Endothelial cell of umbilical vein (primary cell): Measurements from ENCODE around the gene EMX1. TPM values are rescaled to one million over a fixed set of nuclear protein-coding genes. Genes with fewer than 3 reads are reported as not detected.

ENCODE experiments used
- BruUV-seq: library from RNA; stranded (reverse); fragments of 400-500 nt; replicated peaks from 2 replicates; lab custom pipeline; 2021; lab: Mats Ljungman, UMichigan
- CTCF ChIA-PET: fragments of 300-600, 350-600 bp; sonication (Branson Sonifier 250); formaldehyde crosslinking; loops from one replicate; lab custom pipeline; 2021; ENCODE audit warnings: antibody characterized with exemption, inconsistent platforms; lab: Charles Lee
- POLR2A ChIA-PET: fragments of 300-600, 350-600 bp; sonication (Branson Sonifier 250); formaldehyde crosslinking; loops from one replicate; lab custom pipeline; 2021; ENCODE audit warnings: antibody characterized with exemption, inconsistent platforms; lab: Charles Lee
- DNase-seq: peaks from one replicate; pipeline ENCODE4 v3.0.0-alpha.2; 2011; ENCODE audit warnings: low read depth, low spot score
- FAIRE-seq: peaks from 2 replicates; lab custom pipeline; 2011; peaks lifted over from hg19 to GRCh38; lab: Jason Lieb, UNC
- H2AFZ ChIP-seq: 2 replicates; pipeline ENCODE4 v1.6.0; 2012; ENCODE audit warnings: low read depth, low read length, control low read depth, inconsistent platforms
- H3K27ac ChIP-seq: 2 replicates; pipeline ENCODE4 v1.5.1; 2011; ENCODE audit warnings: low read depth, mild to moderate bottlenecking, control low read depth, low read length, moderate library complexity; ENCODE audit not compliant: insufficient read depth
- H3K27me3 ChIP-seq, 2 experiments: 2 replicates each; pipeline versions ENCODE4 v1.6.0 to v1.6.1; 2011; ENCODE audit warnings: low read length in 2 of 2, mixed read lengths in 1 of 2; ENCODE audit not compliant: control insufficient read depth in 2 of 2, insufficient read depth in 2 of 2
- H3K36me3 ChIP-seq, 2 experiments: 2 replicates in 1 of 2; 3 replicates in 1 of 2; pipeline ENCODE4 v1.5.1; 2011; ENCODE audit warnings: low read length in 2 of 2, mild to moderate bottlenecking in 1 of 2, moderate library complexity in 1 of 2; ENCODE audit not compliant: control insufficient read depth in 2 of 2, insufficient read depth in 2 of 2; ENCODE audit errors: extremely low read depth in 1 of 2
- H3K4me1 ChIP-seq: 3 replicates; pipeline ENCODE4 v1.5.1; 2011; ENCODE audit warnings: mild to moderate bottlenecking, low read length; ENCODE audit not compliant: control insufficient read depth, insufficient read depth; ENCODE audit errors: extremely low read depth
- H3K4me2 ChIP-seq: 2 replicates; pipeline ENCODE4 v1.6.1; 2011; ENCODE audit warnings: low read length, control low read depth, mixed read lengths; ENCODE audit not compliant: insufficient read depth
- H3K4me3 ChIP-seq, 3 experiments: fragments of 200-600 bp in 1 of 3; sonication (generic), shearing (Covaris generic) in 1 of 3; replicated peaks in 1 of 3; 2 replicates each; pipeline ENCODE4 v1.5.1; 2011 to 2016; ENCODE audit warnings: control low read depth in 3 of 3, low read length in 3 of 3, mild to moderate bottlenecking in 2 of 3, inconsistent platforms in 1 of 3, low read depth in 1 of 3, moderate library complexity in 1 of 3; ENCODE audit not compliant: insufficient read depth in 1 of 3
- H3K79me2 ChIP-seq: 2 replicates; pipeline ENCODE4 v1.6.0; 2012; ENCODE audit warnings: low read length, inconsistent platforms; ENCODE audit not compliant: control insufficient read depth, insufficient read depth
- H3K9ac ChIP-seq: replicated peaks from 2 replicates; pipeline ENCODE3; 2011; ENCODE audit warnings: low read length, control low read depth; ENCODE audit not compliant: insufficient read depth; ENCODE audit errors: extremely low read depth
- H3K9me1 ChIP-seq: replicated peaks from 3 replicates; pipeline ENCODE4 v1.6.0; 2011; ENCODE audit warnings: mild to moderate bottlenecking, low read length; ENCODE audit not compliant: control insufficient read depth, insufficient read depth; ENCODE audit errors: extremely low read depth
- H3K9me3 ChIP-seq: replicated peaks from 2 replicates; pipeline ENCODE4 v1.5.1; 2012; ENCODE audit warnings: low read length, inconsistent platforms; ENCODE audit not compliant: control insufficient read depth, insufficient read depth
- H4K20me1 ChIP-seq: replicated peaks from 2 replicates; pipeline ENCODE3; 2011; ENCODE audit warnings: mild to moderate bottlenecking, low read length; ENCODE audit not compliant: control insufficient read depth, insufficient read depth; ENCODE audit errors: extremely low read depth
- CTCF ChIP-seq, 2 donors: IDR thresholded peaks; 1 replicate in 1 of 2; 2 replicates in 1 of 2; pipeline ENCODE4 v1.5.1; 2011; ENCODE audit warnings: low read length in 2 of 2, mild to moderate bottlenecking in 2 of 2, moderate library complexity in 2 of 2, control low read depth in 1 of 2, inconsistent platforms in 1 of 2, low read depth in 1 of 2; ENCODE audit not compliant: insufficient read depth in 1 of 2; ENCODE audit errors: extremely low read depth in 1 of 2
- EZH2 ChIP-seq: IDR thresholded peaks from 2 replicates; pipeline ENCODE4 v1.6.1; 2012; ENCODE audit warnings: borderline replicate concordance, low read depth, mild to moderate bottlenecking, moderate library complexity, low read length, inconsistent platforms; ENCODE audit not compliant: severe bottlenecking
- FOS ChIP-seq: IDR thresholded peaks from 2 replicates; pipeline ENCODE4 v1.6.1; 2011; ENCODE audit warnings: mild to moderate bottlenecking, low read length, moderate library complexity, borderline replicate concordance; ENCODE audit not compliant: insufficient read depth
- GATA2 ChIP-seq: IDR thresholded peaks from 2 replicates; pipeline ENCODE4 v1.7.0; 2011; ENCODE audit warnings: low read depth, mild to moderate bottlenecking, moderate library complexity, mixed read lengths, low read length; ENCODE audit not compliant: insufficient read length, insufficient read depth
- JUN ChIP-seq: IDR thresholded peaks from 2 replicates; pipeline ENCODE4 v1.6.1; 2011; ENCODE audit warnings: borderline replicate concordance, low read depth; ENCODE audit not compliant: insufficient read length, insufficient read depth
- MYC ChIP-seq: IDR thresholded peaks from one replicate; pipeline ENCODE4 v1.6.1; 2011; ENCODE audit warnings: mild to moderate bottlenecking, low read depth, low read length
- POLR2A ChIP-seq: IDR thresholded peaks from 2 replicates; pipeline ENCODE4 v1.6.1; 2012; ENCODE audit warnings: low read depth, mild to moderate bottlenecking, control low read depth, low read length
- POLR2AphosphoS5 ChIP-seq: IDR thresholded peaks from 2 replicates; pipeline ENCODE4 v1.6.1; 2012; ENCODE audit warnings: low read depth, mild to moderate bottlenecking, control low read depth, low read length, moderate library complexity; ENCODE audit not compliant: insufficient read depth
- dilution Hi-C: fragments of 300-500 bp; cut with MboI; formaldehyde crosslinking; loops from one replicate; pipeline ENCODE4 v1.15.0; 2019; ENCODE audit warnings: low sequenced_read_pairs; ENCODE audit not compliant: extremely low pct_ligation_motif_present
- intact Hi-C: fragments of 100-400 bp; cut with micrococcal nuclease; formaldehyde crosslinking; loops from one replicate; pipeline ENCODE4 v1.10.0; 2022
- polyA plus RNA-seq, 4 experiments: library from polyadenylated mRNA; depleted of rRNA in 3 of 4; stranded (reverse) in 3 of 4; unstranded in 1 of 4; fragments of >200 nt; gene quantifications; 2 replicates each; pipeline versions ENCODE4 v1.2.1 to v1.2.3, GENCODE V29; 2011 to 2012; ENCODE audit warnings: missing spikeins in 1 of 4
- total RNA-seq: library from RNA; stranded (reverse); gene quantifications from 2 replicates; pipeline ENCODE4 v1.2.3, GENCODE V29; 2021
- TF ChIP-seq, protein P1 (sequence below): IDR thresholded peaks from 2 replicates; pipeline ENCODE4 v1.6.1; 2011; ENCODE audit not compliant: insufficient read depth, insufficient read length

The EMX1 gene
- total and polyA plus RNA-seq, 2 donors (not counting 3 experiments of a cell fraction or from before 2014, with no cell fraction given): not detected

DNA sequence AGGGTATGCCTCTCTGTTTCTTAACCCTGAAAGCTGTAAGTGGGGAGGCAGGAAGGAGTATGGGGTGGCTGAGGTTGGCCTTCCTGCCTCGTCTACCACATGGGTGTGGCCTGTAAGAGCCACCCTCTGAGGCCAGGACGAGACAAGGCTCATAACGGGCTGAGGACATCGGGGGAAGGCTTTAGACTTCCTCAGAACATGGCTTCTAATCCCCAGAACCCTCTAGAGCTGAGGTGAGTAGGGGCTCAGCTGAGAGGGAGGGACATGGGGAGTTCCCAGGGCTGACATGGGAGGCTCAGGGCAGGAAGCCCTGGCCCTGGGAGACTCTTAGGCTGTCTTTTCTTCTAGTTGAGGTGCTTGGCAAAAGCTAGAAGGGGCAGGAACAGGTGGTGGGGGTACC, 36.7 kb downstream of the EMX1 start:
- H3K9me1 ChIP-seq: no peaks in the 10 kb centered on the region
- H3K9ac ChIP-seq: no peak overlapping the region
- POLR2A ChIA-PET: interaction anchor here (0.6 kb wide), 1 partner anchor 9 kb away, joined by 11 read pairs; no protein-coding TSS in a partner anchor
- no peak overlapping the region for H3K4me2 ChIP-seq
- DNase-seq (no peak), FAIRE-seq (no peak)
- no peak overlapping the region for H2AFZ ChIP-seq
- no peaks in the 10 kb centered on the region for H3K4me1 ChIP-seq
- H3K27me3 ChIP-seq: no peaks in the 10 kb centered on the region
- H3K79me2 ChIP-seq: no peaks in the 10 kb centered on the region
- H4K20me1 ChIP-seq: no peaks in the 10 kb centered on the region
- TF ChIP-seq EZH2: no peak
- no peak for TF ChIP-seq GATA2
- TF ChIP-seq, protein P1, sequence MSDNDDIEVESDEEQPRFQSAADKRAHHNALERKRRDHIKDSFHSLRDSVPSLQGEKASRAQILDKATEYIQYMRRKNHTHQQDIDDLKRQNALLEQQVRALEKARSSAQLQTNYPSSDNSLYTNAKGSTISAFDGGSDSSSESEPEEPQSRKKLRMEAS: no peak
- TF ChIP-seq JUN: no peak
- H3K27ac ChIP-seq: no peak overlapping the region
- H3K4me3 ChIP-seq: no peak overlapping the region
- no peaks in the 10 kb centered on the region for H3K36me3 ChIP-seq
- no peaks in the 10 kb centered on the region for H3K9me3 ChIP-seq
- no TSS peak for BruUV-seq
- intact Hi-C loops: no loop called here
- CTCF ChIA-PET: no interaction called here
- dilution Hi-C loops: no loop called here

DNA sequence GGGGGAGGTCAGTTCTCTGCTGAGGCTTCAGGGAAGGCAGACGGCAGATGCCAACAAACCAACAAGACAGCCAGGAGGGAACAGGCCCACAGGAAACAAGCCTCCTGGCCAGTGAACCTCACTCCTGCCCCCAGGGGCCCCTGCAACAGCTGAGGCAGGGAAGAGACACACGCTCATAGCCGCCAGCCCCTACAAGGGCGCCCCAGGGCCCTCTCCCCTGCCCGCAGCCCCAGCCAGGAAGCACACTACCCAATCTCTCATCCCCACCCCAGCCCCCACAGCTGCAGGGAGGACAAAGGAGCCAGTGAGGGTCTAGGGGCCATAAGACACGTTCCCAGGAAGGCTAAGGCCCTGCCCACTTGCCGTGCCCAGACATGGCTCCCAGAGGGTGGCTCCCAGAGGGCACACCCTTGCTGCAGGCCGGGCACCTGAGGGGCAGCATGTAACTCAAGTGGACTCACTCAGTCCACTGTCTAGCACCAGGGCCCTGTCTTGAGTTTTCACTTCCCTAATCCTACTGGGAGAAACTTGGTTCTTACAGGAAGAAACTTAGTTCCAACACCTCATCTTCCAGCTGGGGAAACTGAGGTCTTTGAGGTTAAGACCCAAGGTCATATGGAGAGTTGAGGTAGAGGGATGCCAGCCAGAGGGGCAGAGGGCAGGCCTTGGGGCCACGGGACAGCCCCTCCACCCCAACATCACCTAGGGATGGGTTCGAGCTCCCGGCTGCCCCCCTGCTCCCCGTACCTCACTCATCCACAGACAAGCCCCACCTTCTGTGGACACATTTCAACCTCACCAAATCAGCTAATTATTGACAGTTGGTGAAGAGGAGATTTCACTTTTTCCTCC, 37.3 kb downstream of the EMX1 start:
- Histone ChIP-seq H4K20me1 (no peaks in the 10 kb centered on the region), H3K36me3 (no peaks in the 10 kb centered on the region), H3K27me3 (no peaks in the 10 kb centered on the region), H3K4me1 (no peaks in the 10 kb centered on the region), H3K9me1 (no peaks in the 10 kb centered on the region), H3K27ac (no peak overlapping the region), H3K9me3 (no peaks in the 10 kb centered on the region), H3K4me2 (no peak overlapping the region), H3K9ac (no peak overlapping the region), H2AFZ (no peak overlapping the region), H3K79me2 (no peaks in the 10 kb centered on the region), H3K4me3 (no peak overlapping the region)
- BruUV-seq: no TSS peak
- dilution Hi-C loops (no loop called here), intact Hi-C loops (no loop called here)
- POLR2A ChIA-PET: no interaction called here
- TF ChIP-seq POLR2A (no peak), POLR2AphosphoS5 (no peak), FOS (no peak), CTCF (IDR thresholded peaks at IDR 0.05; ENCODE audit: extremely low read depth in 1 of 2, insufficient read depth in 1 of 2, low read depth in 1 of 2, low read length in 2 of 2) (no peak), EZH2 (no peak), MYC (no peak), JUN (no peak)
- TF ChIP-seq, protein P1: no peak
- DNase-seq (no peak), FAIRE-seq (no peak)
- CTCF ChIA-PET: interaction anchor here (0.7 kb wide), 1 partner anchor 19 kb away, joined by 3 read pairs; no protein-coding TSS in a partner anchor
